ENCODE results near the gene PDPR.

DNA sequence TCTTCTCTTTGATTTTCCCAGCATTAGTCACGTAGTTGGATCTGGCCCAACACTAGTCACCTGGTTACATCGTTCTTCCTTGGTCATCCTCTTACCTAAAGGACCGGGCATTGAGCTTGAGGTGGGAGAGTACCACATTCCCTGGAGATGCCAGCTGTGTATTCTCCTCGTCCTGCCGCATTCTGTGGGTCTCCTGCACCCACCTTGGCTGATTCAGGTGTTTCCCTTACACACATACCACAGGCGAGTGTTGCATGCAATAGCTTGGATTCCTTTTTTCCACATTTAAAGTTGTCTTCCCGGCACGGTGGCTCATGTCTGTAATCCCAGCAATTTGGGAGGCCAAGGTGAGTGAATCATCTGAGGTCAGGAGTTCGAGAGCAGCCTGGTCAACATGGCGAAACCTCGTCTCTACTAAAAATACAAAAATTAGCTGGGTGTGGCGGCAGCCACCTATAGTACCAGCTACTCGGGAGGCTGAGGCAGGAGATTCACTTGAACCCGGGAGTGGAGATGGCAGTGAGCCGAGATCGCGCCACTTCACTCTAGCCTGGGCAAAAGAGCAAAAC is 37.9 kb downstream of the PDPR start:
- TF ChIP-seq, protein P1, sequence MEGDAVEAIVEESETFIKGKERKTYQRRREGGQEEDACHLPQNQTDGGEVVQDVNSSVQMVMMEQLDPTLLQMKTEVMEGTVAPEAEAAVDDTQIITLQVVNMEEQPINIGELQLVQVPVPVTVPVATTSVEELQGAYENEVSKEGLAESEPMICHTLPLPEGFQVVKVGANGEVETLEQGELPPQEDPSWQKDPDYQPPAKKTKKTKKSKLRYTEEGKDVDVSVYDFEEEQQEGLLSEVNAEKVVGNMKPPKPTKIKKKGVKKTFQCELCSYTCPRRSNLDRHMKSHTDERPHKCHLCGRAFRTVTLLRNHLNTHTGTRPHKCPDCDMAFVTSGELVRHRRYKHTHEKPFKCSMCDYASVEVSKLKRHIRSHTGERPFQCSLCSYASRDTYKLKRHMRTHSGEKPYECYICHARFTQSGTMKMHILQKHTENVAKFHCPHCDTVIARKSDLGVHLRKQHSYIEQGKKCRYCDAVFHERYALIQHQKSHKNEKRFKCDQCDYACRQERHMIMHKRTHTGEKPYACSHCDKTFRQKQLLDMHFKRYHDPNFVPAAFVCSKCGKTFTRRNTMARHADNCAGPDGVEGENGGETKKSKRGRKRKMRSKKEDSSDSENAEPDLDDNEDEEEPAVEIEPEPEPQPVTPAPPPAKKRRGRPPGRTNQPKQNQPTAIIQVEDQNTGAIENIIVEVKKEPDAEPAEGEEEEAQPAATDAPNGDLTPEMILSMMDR (IDR thresholded peaks at IDR 0.05 in 2 of 3, conservative IDR thresholded peaks at IDR 0.05 in 1 of 3; ENCODE audit: borderline replicate concordance in 1 of 3, insufficient read depth in 1 of 3, low read depth in 2 of 3, low read length in 2 of 3): no peak
- no peak for TF ChIP-seq CEBPB (IDR thresholded peaks at IDR 0.05; ENCODE audit: low read depth)
- no peak for TF ChIP-seq EZH2phosphoT487 (IDR thresholded peaks at IDR 0.05; ENCODE audit: borderline replicate concordance)
- TF ChIP-seq POLR2A (IDR thresholded peaks at IDR 0.05; ENCODE audit: borderline replicate concordance, extremely low read depth, insufficient read depth, insufficient read length): no peak
- no peak for TF ChIP-seq POLR2AphosphoS5 (IDR thresholded peaks at IDR 0.05; ENCODE audit: low read depth, low read length)

Measured in HCT116 (cell line).